Endothelial cell of umbilical vein (primary cell): ENCODE measurements around the gene TTC39A. TPM values are rescaled to one million over a fixed set of nuclear protein-coding genes. Genes with fewer than 3 reads are reported as not detected.

Source experiments
- BruUV-seq: library from RNA; stranded (reverse); fragments of 400-500 nt; replicated peaks from 2 replicates; lab custom pipeline; 2021; lab: Mats Ljungman, UMichigan
- CTCF ChIA-PET: fragments of 300-600, 350-600 bp; sonication (Branson Sonifier 250); formaldehyde crosslinking; loops from one replicate; lab custom pipeline; 2021; ENCODE audit warnings: antibody characterized with exemption, inconsistent platforms; lab: Charles Lee
- POLR2A ChIA-PET: fragments of 300-600, 350-600 bp; sonication (Branson Sonifier 250); formaldehyde crosslinking; loops from one replicate; lab custom pipeline; 2021; ENCODE audit warnings: antibody characterized with exemption, inconsistent platforms; lab: Charles Lee
- DNase-seq: peaks from one replicate; pipeline ENCODE4 v3.0.0-alpha.2; 2011; ENCODE audit warnings: low read depth, low spot score
- FAIRE-seq: peaks from 2 replicates; lab custom pipeline; 2011; peaks lifted over from hg19 to GRCh38; lab: Jason Lieb, UNC
- H2AFZ ChIP-seq: 2 replicates; pipeline ENCODE4 v1.6.0; 2012; ENCODE audit warnings: low read depth, low read length, control low read depth, inconsistent platforms
- H3K27ac ChIP-seq: 2 replicates; pipeline ENCODE4 v1.5.1; 2011; ENCODE audit warnings: low read depth, mild to moderate bottlenecking, control low read depth, low read length, moderate library complexity; ENCODE audit not compliant: insufficient read depth
- H3K27me3 ChIP-seq, 2 experiments: 2 replicates each; pipeline versions ENCODE4 v1.6.0 to v1.6.1; 2011; ENCODE audit warnings: low read length in 2 of 2, mixed read lengths in 1 of 2; ENCODE audit not compliant: control insufficient read depth in 2 of 2, insufficient read depth in 2 of 2
- H3K36me3 ChIP-seq, 2 experiments: 2 replicates in 1 of 2; 3 replicates in 1 of 2; pipeline ENCODE4 v1.5.1; 2011; ENCODE audit warnings: low read length in 2 of 2, mild to moderate bottlenecking in 1 of 2, moderate library complexity in 1 of 2; ENCODE audit not compliant: control insufficient read depth in 2 of 2, insufficient read depth in 2 of 2; ENCODE audit errors: extremely low read depth in 1 of 2
- H3K4me1 ChIP-seq: 3 replicates; pipeline ENCODE4 v1.5.1; 2011; ENCODE audit warnings: mild to moderate bottlenecking, low read length; ENCODE audit not compliant: control insufficient read depth, insufficient read depth; ENCODE audit errors: extremely low read depth
- H3K4me2 ChIP-seq: 2 replicates; pipeline ENCODE4 v1.6.1; 2011; ENCODE audit warnings: low read length, control low read depth, mixed read lengths; ENCODE audit not compliant: insufficient read depth
- H3K4me3 ChIP-seq, 3 experiments: fragments of 200-600 bp in 1 of 3; sonication (generic), shearing (Covaris generic) in 1 of 3; replicated peaks in 1 of 3; 2 replicates each; pipeline ENCODE4 v1.5.1; 2011 to 2016; ENCODE audit warnings: control low read depth in 3 of 3, low read length in 3 of 3, mild to moderate bottlenecking in 2 of 3, inconsistent platforms in 1 of 3, low read depth in 1 of 3, moderate library complexity in 1 of 3; ENCODE audit not compliant: insufficient read depth in 1 of 3
- H3K79me2 ChIP-seq: 2 replicates; pipeline ENCODE4 v1.6.0; 2012; ENCODE audit warnings: low read length, inconsistent platforms; ENCODE audit not compliant: control insufficient read depth, insufficient read depth
- H3K9ac ChIP-seq: replicated peaks from 2 replicates; pipeline ENCODE3; 2011; ENCODE audit warnings: low read length, control low read depth; ENCODE audit not compliant: insufficient read depth; ENCODE audit errors: extremely low read depth
- H3K9me1 ChIP-seq: replicated peaks from 3 replicates; pipeline ENCODE4 v1.6.0; 2011; ENCODE audit warnings: mild to moderate bottlenecking, low read length; ENCODE audit not compliant: control insufficient read depth, insufficient read depth; ENCODE audit errors: extremely low read depth
- H3K9me3 ChIP-seq: replicated peaks from 2 replicates; pipeline ENCODE4 v1.5.1; 2012; ENCODE audit warnings: low read length, inconsistent platforms; ENCODE audit not compliant: control insufficient read depth, insufficient read depth
- H4K20me1 ChIP-seq: replicated peaks from 2 replicates; pipeline ENCODE3; 2011; ENCODE audit warnings: mild to moderate bottlenecking, low read length; ENCODE audit not compliant: control insufficient read depth, insufficient read depth; ENCODE audit errors: extremely low read depth
- CTCF ChIP-seq, 2 donors: IDR thresholded peaks; 1 replicate in 1 of 2; 2 replicates in 1 of 2; pipeline ENCODE4 v1.5.1; 2011; ENCODE audit warnings: low read length in 2 of 2, mild to moderate bottlenecking in 2 of 2, moderate library complexity in 2 of 2, control low read depth in 1 of 2, inconsistent platforms in 1 of 2, low read depth in 1 of 2; ENCODE audit not compliant: insufficient read depth in 1 of 2; ENCODE audit errors: extremely low read depth in 1 of 2
- EZH2 ChIP-seq: IDR thresholded peaks from 2 replicates; pipeline ENCODE4 v1.6.1; 2012; ENCODE audit warnings: borderline replicate concordance, low read depth, mild to moderate bottlenecking, moderate library complexity, low read length, inconsistent platforms; ENCODE audit not compliant: severe bottlenecking
- FOS ChIP-seq: IDR thresholded peaks from 2 replicates; pipeline ENCODE4 v1.6.1; 2011; ENCODE audit warnings: mild to moderate bottlenecking, low read length, moderate library complexity, borderline replicate concordance; ENCODE audit not compliant: insufficient read depth
- GATA2 ChIP-seq: IDR thresholded peaks from 2 replicates; pipeline ENCODE4 v1.7.0; 2011; ENCODE audit warnings: low read depth, mild to moderate bottlenecking, moderate library complexity, mixed read lengths, low read length; ENCODE audit not compliant: insufficient read length, insufficient read depth
- JUN ChIP-seq: IDR thresholded peaks from 2 replicates; pipeline ENCODE4 v1.6.1; 2011; ENCODE audit warnings: borderline replicate concordance, low read depth; ENCODE audit not compliant: insufficient read length, insufficient read depth
- MAX ChIP-seq: IDR thresholded peaks from 2 replicates; pipeline ENCODE4 v1.6.1; 2011; ENCODE audit not compliant: insufficient read depth, insufficient read length
- MYC ChIP-seq: IDR thresholded peaks from one replicate; pipeline ENCODE4 v1.6.1; 2011; ENCODE audit warnings: mild to moderate bottlenecking, low read depth, low read length
- POLR2A ChIP-seq: IDR thresholded peaks from 2 replicates; pipeline ENCODE4 v1.6.1; 2012; ENCODE audit warnings: low read depth, mild to moderate bottlenecking, control low read depth, low read length
- POLR2AphosphoS5 ChIP-seq: IDR thresholded peaks from 2 replicates; pipeline ENCODE4 v1.6.1; 2012; ENCODE audit warnings: low read depth, mild to moderate bottlenecking, control low read depth, low read length, moderate library complexity; ENCODE audit not compliant: insufficient read depth
- dilution Hi-C: fragments of 300-500 bp; cut with MboI; formaldehyde crosslinking; loops from one replicate; pipeline ENCODE4 v1.15.0; 2019; ENCODE audit warnings: low sequenced_read_pairs; ENCODE audit not compliant: extremely low pct_ligation_motif_present
- intact Hi-C: fragments of 100-400 bp; cut with micrococcal nuclease; formaldehyde crosslinking; loops from one replicate; pipeline ENCODE4 v1.10.0; 2022
- polyA plus RNA-seq, 4 experiments: library from polyadenylated mRNA; depleted of rRNA in 3 of 4; stranded (reverse) in 3 of 4; unstranded in 1 of 4; fragments of >200 nt; gene quantifications; 2 replicates each; pipeline versions ENCODE4 v1.2.1 to v1.2.3, GENCODE V29; 2011 to 2012; ENCODE audit warnings: missing spikeins in 1 of 4
- total RNA-seq: library from RNA; stranded (reverse); gene quantifications from 2 replicates; pipeline ENCODE4 v1.2.3, GENCODE V29; 2021

The TTC39A gene
- total and polyA plus RNA-seq, 2 donors (not counting 3 experiments of a cell fraction or from before 2014, with no cell fraction given): 1.1 to 1.7 TPM

GRCh38 chr1:51290489-51290847 is 39.9 kb downstream of the TTC39A start:
- H3K9me1 ChIP-seq: no peaks in the 10 kb centered on the region
- no peaks in the 10 kb centered on the region for H3K27me3 ChIP-seq
- H3K4me3 ChIP-seq: no peak overlapping the region
- dilution Hi-C loops (no loop called here), intact Hi-C loops (loop anchor here (10.0 kb wide), 3 partner anchors 206 to 516 kb away; partner anchors contain the start of gene FAF1)
- H3K27ac ChIP-seq: no peak overlapping the region
- TF ChIP-seq POLR2A (no peak), MAX (no peak), MYC (no peak), FOS (no peak), GATA2 (no peak), CTCF (IDR thresholded peaks at IDR 0.05; ENCODE audit: extremely low read depth in 1 of 2, insufficient read depth in 1 of 2, low read depth in 1 of 2, low read length in 2 of 2) (no peak), EZH2 (no peak), JUN (no peak), POLR2AphosphoS5 (no peak)
- no peaks in the 10 kb centered on the region for H3K79me2 ChIP-seq
- BruUV-seq: no TSS peak
- H2AFZ ChIP-seq: no peak overlapping the region
- DNase-seq (no peak), FAIRE-seq (no peak)
- H3K9me3 ChIP-seq: no peaks in the 10 kb centered on the region
- POLR2A ChIA-PET: no interaction called here
- H3K4me2 ChIP-seq: no peak overlapping the region
- CTCF ChIA-PET: no interaction called here
- H3K4me1 ChIP-seq: no peaks in the 10 kb centered on the region
- no peaks in the 10 kb centered on the region for H4K20me1 ChIP-seq
- H3K9ac ChIP-seq: no peak overlapping the region
- no peaks in the 10 kb centered on the region for H3K36me3 ChIP-seq
